GM20431 (cell line): Measurements from ENCODE around the gene ODF4.

Experiments used
- in situ Hi-C: fragments of 300-500 bp; cut with MseI, MboI; formaldehyde crosslinking; loops from one replicate; pipeline ENCODE4 v1.15.0; 2020; ENCODE audit warnings: low sequenced_read_pairs; ENCODE audit not compliant: unreplicated experiment

Gene ODF4, protein sequence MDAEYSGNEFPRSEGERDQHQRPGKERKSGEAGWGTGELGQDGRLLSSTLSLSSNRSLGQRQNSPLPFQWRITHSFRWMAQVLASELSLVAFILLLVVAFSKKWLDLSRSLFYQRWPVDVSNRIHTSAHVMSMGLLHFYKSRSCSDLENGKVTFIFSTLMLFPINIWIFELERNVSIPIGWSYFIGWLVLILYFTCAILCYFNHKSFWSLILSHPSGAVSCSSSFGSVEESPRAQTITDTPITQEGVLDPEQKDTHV

DNA sequence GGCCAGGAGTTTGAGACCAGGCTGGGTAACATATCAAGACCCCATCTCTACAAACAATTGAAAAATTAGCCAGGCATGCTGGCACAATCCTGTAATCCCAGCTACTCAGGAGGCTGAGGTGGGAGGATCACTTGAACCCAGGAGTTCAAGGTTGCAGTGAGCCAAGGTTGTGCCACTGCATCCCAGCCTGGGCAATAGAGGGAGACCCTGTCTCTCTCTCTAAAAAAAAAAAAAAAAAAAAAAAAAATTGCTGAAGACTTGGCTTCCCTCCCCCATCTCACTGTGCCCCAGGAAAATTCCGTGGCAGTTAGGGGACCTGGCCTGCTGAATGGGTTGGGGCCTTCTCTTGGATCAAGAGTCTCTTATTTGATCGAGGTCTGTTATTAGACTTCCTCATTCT, at the start of gene ODF4:
Gene ODF4 (plus strand): TSS at position 301 of the 400 bp plus-strand sequence. CDS start 212 bp downstream, outside the sequence.
- in situ Hi-C loops, result no loop called here

DNA sequence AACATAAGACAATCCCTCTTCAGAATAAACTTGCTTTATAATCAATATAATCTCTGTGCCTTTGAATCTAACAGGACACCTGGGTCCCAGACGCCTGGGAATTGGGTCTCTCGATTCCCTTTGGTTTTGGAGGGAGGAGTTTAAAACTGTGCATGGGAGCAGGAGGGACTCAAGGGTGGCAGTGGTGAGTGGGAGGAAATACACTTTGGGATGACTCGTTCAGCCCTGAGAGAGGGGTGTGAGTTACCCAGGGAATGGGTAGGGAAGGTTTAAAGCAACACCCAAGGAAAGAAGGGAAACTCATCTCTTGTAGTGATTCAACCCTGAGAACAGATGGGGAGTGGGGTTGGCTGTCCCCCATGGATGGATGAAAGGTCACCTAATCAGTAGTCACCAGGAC, 49.6 kb upstream of the ODF4 start:
- in situ Hi-C loops, result no loop called here

DNA sequence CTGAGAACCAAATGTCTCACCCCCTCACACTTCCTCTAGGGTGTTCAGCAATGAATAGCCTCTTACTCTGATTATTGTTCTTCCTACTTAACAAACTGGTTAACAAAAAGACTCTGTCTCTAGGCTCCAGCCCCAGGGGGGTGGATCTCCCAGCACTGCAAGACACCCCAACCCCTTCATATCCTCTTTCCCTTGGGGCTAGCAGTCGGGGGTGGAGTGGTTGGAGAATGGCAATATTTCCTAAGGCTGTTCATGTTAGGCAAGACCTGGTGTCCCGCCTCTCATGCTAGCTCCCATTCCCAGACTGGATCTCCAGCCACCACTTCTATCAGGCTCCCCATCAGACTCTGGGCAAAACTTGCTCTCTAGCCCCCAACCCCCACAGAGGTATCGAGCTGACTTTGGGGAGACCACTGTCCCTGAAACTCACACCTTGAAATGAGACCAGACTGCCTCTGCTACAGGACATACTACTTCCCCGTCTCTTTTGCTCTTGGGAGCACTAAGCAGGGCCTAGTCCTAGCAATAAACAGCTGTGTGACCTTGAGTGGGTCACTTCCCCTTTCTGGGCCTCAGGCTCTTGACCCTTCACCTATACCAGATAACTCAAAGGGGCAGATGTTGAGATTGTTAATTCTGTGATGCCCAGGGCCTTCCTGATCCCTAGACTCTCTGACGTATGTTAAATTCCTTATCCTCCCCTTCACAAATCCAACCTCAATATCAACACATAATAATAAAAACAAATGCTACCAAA, 46.8 kb upstream of the ODF4 start:
- in situ Hi-C loops, result no loop called here

DNA sequence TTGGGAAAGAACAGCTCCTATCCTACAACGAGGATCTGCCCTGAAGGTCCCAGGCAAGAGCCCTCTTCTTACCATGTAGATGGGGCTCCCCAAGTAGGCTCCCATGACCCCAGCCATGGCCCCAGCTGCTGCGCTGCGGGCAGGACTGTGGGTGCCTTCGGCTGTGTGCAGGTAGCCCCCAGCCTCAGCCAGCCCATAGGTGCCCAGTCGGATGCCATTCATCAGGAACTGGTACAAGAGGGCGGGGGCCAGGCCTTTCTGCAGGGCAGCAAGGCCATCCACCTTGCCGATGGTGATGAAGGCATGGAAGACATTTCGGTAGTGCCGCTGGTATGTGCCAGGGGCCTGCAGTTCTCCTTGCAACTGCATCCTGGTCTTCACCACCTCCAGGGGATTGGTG, 45.3 kb upstream of the ODF4 start:
- in situ Hi-C loops, result no loop called here

DNA sequence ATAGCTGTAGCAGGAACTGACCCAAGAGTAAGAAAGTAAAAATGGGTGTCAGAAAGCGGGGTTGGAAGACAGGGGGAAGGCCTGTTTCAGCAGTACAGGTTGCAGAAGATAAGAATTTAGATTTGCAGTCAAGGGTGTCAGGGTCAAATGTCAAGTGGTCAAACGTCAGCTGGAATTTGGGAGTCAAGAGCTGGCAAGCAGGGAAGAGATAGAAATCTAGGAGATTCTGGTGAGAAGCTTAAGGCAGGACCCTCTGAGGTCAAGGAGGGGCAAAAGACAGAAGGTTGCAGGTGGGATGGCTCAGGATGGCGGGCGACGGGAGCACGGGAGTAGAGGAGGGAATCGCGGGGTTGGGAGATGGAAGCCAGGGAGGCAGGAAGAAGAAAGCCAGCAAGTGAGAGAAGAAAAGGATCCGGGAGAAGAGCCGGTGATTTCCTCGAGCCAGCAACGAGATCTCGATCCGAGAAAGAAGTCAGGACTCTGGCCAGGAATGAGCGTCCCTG, 44.8 kb upstream of the ODF4 start:
- in situ Hi-C loops, result no loop called here

DNA sequence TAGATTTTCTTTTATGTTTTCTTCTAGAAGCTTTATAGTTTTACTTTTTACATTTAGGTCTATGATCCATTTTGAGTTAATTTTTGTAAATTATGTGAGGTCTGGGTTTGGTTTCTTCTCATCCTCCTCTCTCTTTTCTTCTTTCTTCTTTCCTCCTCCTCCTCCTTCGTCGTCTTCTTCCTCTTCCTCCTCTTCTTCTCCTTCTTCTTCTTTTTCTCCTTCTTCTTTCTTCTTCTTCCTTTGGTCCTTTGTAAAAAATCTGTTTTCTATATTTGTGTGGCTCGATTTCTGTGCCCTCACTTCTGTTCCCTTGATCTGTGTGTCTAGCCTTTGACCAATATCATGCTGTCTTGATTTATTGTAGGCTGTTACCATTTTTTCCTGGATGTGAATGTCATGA, 39.4 kb upstream of the ODF4 start:
- in situ Hi-C loops, result no loop called here

DNA sequence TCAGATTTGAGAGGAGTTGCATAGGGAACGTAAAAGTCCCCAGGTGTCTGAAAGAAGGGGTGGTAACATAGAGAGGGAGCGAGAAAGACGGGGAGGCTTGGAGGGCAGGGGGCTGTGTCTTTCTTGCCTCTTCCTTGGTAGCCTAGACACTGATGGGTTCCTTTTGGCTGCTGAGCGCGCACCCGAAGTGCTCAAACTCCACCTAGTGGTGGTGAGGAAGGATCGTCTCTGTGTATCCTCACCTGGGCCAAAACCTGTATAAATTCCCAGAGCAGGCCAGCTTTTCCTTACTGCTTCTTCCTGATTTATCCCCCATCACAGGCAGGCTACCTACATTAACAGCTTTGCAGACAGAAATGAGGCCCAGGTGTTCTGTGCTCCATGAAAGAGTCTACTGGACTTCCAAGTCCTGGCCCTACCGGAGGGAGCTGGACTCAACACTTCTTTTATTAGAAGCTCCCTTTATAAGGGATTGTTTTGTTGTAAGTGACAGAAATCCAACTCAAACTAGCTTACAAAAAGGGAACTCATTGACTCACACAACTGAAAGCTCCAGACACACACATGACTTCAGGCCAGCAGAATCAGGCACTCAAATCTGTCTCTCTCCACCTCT, 38.9 kb upstream of the ODF4 start:
- in situ Hi-C loops, result no loop called here

DNA sequence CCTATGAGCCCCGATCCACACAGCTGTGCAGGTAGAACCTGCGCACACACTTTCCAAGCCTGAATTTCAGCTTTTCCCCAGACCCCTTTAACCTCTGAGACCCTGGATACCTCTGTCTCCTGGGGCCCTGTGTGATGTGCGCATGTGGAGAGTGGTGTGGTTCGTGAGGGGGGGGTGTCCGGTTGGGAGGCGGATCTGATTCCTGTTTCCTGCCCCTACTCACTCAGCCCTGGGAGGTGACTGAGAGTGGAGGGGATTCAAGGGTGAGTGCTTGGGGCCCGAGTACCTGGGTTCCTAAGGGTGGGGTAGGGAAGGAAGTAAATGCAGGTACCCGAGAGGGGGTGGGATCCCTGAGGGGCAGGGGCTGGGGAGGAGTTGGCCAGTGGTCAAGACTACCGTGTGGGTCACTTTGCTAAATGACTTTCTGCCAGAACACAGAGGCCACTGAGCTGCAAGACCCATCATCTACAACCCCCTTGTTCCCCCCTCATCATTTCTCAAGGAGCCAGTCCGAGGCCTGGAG, 29.0 kb upstream of the ODF4 start:
- in situ Hi-C loops, result no loop called here

DNA sequence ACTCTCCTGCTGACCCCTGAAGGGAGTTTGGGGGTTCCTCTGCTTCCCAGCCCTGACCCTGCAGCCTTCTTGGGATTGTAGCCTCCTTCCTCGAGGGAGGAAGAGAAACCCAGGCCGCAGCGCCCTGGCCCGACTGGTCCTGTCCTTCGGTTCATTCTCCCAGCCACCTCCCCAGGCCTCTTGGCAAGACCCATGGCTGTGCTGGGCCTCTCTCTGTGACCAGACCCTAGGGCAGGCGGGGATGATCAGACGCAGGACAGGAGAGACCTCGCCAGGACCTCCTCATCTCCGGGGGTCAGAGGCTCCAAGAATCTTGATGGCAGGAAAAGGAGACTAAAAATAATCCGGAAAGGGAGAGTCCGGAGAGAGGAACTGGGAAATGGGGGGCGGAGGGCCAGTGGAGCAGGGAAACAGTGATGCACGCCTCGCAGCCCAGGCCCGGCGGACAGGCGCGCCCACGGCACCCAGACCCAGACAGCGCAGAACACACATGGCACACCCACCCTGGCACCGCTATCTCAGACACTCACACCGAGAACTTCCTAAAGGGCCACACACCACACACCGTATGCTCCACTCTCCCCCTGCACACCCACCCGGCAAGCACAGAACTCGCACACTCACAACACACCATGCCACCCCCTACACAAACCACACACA, 28.4 kb upstream of the ODF4 start:
- in situ Hi-C loops, result no loop called here

DNA sequence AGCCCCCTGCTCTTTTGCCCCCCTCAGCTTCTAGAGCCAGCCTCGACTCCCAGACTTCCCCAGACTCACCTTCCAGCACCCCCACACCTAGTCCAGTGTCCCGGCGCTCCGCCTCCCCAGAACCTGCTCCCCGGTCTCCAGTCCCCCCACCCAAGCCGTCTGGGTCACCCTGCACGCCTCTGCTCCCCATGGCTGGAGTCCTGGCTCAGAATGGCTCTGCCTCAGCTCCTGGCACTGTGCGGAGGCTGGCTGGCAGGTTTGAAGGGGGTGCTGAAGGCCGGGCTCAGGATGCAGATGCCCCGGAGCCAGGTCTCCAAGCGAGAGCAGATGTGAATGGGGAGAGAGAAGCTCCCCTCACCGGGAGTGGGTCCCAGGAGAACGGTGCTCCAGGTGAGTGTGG, 27.4 kb upstream of the ODF4 start:
- in situ Hi-C loops, result no loop called here

DNA sequence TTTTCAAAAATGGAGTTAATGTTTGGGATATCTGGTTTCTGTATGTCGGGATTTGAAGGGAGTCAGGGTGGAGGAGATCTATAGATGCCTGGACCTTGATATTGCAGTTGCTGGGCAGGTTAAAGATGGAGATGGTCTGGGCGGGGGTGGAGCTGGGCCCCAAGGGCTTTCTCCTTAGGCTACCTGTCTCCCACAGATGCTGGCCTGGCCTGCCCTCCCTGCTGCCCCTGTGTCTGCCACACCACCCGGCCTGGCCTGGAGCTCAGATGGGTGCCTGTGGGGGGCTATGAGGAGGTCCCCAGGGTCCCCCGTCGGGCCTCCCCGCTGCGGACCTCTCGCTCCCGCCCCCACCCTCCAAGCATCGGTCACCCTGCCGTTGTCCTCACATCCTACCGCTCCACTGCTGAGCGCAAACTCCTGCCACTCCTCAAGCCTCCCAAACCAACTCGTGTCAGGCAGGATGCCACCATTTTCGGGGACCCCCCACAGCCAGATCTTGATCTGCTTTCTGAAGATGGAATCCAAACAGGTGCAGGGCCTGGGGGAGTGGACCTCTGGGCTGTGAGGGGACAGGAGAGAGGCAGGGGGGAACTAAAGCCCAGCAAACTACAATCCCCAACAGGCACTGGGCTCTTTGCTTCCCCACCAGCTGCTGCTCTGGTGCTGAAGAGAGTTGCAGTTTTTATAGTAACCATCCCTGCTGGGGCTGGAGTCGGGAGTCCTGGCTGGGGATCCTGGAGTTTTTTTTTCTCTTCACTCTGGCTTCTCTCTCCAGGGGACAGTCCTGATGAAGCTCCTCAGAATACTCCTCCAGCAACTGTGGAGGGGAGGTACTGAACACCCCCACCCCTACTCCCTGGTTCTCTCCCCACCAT, 26.7 kb upstream of the ODF4 start:
- in situ Hi-C loops, result no loop called here

DNA sequence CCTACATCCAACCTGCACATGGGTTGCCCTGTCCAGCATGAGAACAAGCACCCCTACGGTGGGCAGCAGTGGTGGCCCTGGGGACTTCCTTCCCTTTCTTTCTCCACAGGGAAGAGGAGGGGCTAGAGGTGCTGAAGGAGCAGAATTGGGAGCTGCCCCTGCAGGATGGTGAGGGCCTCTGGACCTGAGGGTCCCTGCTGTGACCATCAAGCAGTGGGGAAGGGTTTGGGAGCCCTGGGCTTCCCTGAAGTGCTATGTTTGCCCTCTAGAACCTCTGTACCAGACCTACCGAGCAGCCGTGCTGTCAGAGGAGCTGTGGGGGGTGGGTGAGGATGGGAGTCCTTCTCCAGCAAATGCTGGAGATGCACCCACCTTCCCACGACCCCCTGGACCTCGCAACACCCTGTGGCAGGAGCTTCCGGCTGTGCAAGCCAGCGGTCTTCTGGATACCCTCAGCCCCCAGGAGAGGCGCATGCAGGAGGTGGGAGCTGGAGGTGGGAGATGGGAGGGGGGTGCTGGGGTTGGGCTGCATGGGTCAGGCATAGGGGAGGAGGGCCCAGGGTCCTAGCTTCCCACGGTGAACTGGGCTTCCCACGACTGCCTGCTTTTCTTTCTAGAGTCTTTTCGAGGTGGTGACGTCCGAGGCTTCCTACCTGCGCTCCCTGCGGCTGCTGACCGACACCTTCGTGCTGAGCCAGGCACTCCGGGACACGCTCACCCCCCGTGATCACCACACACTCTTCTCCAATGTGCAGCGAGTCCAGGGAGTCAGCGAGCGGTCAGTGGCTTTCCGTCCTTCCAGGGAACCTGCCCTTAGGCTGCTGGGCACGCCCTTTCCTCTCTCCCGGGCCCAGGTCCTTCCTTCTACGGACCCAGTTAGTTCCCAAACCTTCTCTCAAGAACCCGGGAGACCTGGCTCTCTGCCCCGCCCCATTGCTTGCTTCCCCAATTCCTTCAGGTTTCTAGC, 24.6 kb upstream of the ODF4 start:
- in situ Hi-C loops, result no loop called here

DNA sequence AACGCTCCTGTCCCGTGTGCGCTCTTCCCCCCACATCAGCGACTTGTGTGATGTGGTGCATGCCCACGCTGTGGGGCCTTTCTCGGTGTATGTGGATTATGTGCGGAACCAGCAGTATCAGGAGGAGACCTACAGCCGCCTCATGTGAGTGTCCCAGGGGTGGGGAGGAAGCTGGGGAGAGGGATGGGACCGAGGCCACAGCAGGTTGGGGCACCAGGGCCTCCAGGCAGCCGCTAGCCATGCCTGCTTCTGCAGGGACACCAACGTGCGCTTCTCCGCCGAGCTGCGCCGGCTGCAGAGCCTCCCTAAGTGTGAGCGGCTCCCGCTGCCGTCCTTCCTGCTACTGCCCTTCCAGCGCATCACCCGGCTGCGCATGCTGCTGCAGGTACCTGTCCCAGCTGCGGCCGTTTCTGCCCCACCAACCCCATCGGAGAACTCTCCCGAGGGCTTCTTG, 23.8 kb upstream of the ODF4 start:
- in situ Hi-C loops, result no loop called here

DNA sequence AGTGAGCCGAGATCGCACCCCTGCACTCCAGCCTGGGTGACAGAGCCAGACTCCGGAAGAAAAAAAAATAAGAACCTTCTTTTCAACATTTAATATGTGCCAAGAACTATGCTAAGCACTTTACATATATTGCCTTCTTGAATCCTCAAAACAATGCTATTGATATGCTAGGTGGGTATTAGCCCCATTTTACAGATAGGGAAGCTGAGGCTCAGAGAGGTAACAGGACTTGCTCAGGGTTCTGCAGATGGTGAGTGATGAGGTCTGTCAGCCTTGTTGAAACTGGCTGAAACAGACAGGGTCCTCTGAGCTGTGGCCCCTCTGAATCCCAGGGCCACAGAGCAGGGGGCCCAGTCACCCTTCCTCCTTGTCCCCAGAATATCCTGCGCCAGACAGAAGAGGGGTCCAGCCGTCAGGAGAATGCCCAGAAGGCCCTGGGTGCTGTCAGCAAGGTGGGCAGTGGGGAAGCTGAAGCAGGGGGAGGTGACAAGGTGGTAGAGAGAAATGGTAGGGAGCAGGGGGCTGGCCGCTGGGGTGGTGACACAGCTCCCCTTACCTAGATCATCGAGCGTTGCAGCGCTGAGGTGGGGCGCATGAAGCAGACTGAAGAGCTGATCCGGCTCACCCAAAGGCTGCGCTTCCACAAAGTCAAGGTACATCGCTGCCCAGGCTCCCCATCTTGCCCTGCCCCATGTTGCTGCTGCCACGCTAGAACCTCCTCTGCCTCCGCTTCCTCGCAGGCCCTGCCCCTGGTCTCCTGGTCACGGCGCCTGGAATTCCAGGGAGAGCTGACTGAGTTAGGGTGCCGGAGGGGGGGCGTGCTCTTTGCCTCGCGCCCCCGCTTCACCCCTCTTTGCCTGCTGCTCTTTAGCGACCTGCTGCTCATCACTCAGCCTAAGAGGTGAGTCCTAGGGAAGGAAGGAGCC, 21.4 kb upstream of the ODF4 start:
- in situ Hi-C loops, result no loop called here

DNA sequence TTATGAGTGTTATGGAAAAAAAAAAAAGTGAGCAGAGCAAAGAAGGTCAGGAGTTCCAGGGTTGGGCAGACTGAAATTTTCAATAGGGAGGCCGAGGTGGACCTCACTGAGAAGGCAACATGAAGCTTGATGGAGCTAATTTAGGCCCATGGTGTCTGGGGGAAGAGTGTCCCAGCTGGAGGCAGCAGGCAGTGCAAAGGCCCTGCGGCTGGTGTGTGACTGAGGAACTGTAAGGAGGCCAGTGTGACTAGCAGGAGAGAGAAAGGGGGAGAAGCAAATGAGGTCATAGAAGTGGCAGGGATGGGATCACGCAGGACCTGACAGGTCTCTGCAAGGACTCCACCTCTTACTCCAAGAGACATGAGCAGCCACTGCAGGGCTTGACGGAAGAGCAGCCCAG, 19.4 kb upstream of the ODF4 start:
- in situ Hi-C loops, result no loop called here

DNA sequence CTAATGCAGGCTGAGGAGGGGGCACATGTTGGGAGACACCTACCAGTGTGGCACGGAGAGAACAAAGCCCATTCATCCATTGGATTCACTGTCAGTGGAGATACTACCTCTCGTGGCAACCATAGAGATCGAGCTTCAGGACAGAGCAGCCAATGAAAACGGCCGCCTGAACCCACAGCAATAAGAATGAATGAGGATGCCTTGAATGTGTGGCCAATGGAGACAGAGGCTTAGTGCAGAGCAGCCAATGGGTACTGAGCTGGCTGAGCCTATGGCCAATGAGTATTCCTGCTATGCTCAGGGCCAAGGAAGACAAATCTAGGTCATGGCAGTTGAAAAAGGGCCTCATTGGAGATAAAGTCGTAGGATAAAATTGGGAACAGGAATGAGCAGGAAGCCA, 18.6 kb upstream of the ODF4 start:
- in situ Hi-C loops, result no loop called here

DNA sequence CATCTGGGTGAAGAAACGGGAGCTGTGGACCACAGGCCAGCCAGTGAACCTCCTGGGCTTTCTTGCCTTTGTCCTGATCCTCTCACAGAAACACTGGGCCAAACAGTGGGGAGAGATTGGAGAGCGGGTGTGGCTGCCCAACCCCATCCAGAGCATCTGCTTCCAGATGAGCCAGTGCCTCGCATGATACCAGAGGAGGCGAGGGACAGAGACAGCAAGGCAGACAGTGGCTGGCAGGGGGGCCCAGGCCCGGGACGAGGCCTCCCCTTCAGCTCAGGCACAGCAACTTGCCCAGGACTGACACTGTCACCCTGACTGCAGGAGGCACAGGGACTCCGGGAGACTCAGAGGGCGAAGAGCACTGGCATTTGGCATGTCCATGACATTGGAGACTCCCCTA, 17.6 kb upstream of the ODF4 start:
- in situ Hi-C loops, result no loop called here
